Mesodermal cell (in vitro differentiated cells): Measurements from ENCODE around the gene BMP3. TPM values are rescaled to one million over a fixed set of nuclear protein-coding genes. Genes with fewer than 3 reads are reported as not detected.
"Not testable (repeated sequence)": the region's sequence is repeated elsewhere in the genome, so short reads cannot be mapped to it uniquely, and the experiment has no call there.

ENCODE experiments used
- H3K27ac ChIP-seq: 2 replicates; pipeline ENCODE4 v1.7.0; 2013; ENCODE audit warnings: mild to moderate bottlenecking, low read depth, low read length, moderate library complexity; ENCODE audit not compliant: severe bottlenecking
- H3K36me3 ChIP-seq: 2 replicates; pipeline ENCODE4 v1.7.1; 2013; ENCODE audit warnings: mild to moderate bottlenecking, low read length, moderate library complexity; ENCODE audit not compliant: control insufficient read depth, insufficient read depth
- H3K4me1 ChIP-seq: one replicate; pipeline ENCODE4 v1.7.1; 2013; ENCODE audit warnings: mild to moderate bottlenecking, low read length; ENCODE audit not compliant: insufficient read depth, control insufficient read depth, poor library complexity, severe bottlenecking
- H3K4me3 ChIP-seq: 2 replicates; pipeline ENCODE4 v1.7.0; 2013; ENCODE audit warnings: low read length, control low read depth, mild to moderate bottlenecking; ENCODE audit not compliant: insufficient read depth, poor library complexity, severe bottlenecking; ENCODE audit errors: extremely low read depth
- H3K9me3 ChIP-seq: 2 replicates; pipeline ENCODE4 v1.7.1; 2013; ENCODE audit warnings: mild to moderate bottlenecking, low read length, moderate library complexity; ENCODE audit not compliant: control insufficient read depth
- WGBS, 2 experiments: methylation state at CpG; one replicate each; pipeline ENCODE4 v1.1.5; 2013; ENCODE audit warnings: missing lambda C conversion rate in 2 of 2; ENCODE audit not compliant: insufficient coverage in 2 of 2; 5-methylcytosine and 5-hydroxymethylcytosine counted together
- polyA plus RNA-seq, 2 experiments: library from polyadenylated mRNA; stranded (reverse); fragments of 50-300 nt; gene quantifications; one replicate each; pipeline ENCODE4 v1.2.3, GENCODE V29; 2013

BMP3 gene
- not detected for polyA plus RNA-seq (2013, experiment 1 of 2)
- polyA plus RNA-seq (2013, experiment 2 of 2): 0.05 TPM

- WGBS, 2 experiments: 4 to 5% methylated on average over 24 to 36 of the region's 43 CpGs
- peaks cover 7% of the 10 kb centered on the region for H3K4me1 ChIP-seq
- peak within 1 kb of the TSS; percentile 31 for H3K4me3 ChIP-seq
- H3K9me3 ChIP-seq: no peaks in the 10 kb centered on the region
- no peak within 1 kb of the TSS for H3K27ac ChIP-seq
- H3K36me3 ChIP-seq: no peaks in the 10 kb centered on the region
Observed at GRCh38 chr4:81030061-81030980, at the start of gene BMP3. Gene BMP3, plus strand, starts transcription at chr4:81030708. Its CDS starts 577 bp downstream, at chr4:81031285.

GRCh38 chr4:80986011-80986410 is 44.5 kb upstream of the BMP3 start:
- Histone ChIP-seq H3K4me1 (no peaks in the 10 kb centered on the region), H3K9me3 (no peaks in the 10 kb centered on the region), H3K4me3 (no peak overlapping the region), H3K27ac (no peak overlapping the region), H3K36me3 (no peaks in the 10 kb centered on the region)

GRCh38 chr4:80989921-80990544 is 40.5 kb upstream of the BMP3 start:
- WGBS, 2 experiments: 27 to 30% methylated on average over 2 of the region's 2 CpGs
- Histone ChIP-seq H3K4me1 (no peaks in the 10 kb centered on the region), H3K9me3 (no peaks in the 10 kb centered on the region), H3K36me3 (no peaks in the 10 kb centered on the region), H3K27ac (no peak overlapping the region), H3K4me3 (no peak overlapping the region)

- no peaks in the 10 kb centered on the region for H3K9me3 ChIP-seq
- no peak overlapping the region for H3K4me3 ChIP-seq
- no peak overlapping the region for H3K27ac ChIP-seq
- 71 to 100% methylated on average over 2 of the region's 2 CpGs for WGBS, 2 experiments
- no peaks in the 10 kb centered on the region for H3K4me1 ChIP-seq
- no peaks in the 10 kb centered on the region for H3K36me3 ChIP-seq
Observed at GRCh38 chr4:80990851-80991250, 39.7 kb upstream of the BMP3 start.

GRCh38 chr4:80999943-81000342 is 30.6 kb upstream of the BMP3 start:
- no CpG with 5 or more reads among the region's 3 CpGs for WGBS, 2 experiments
- H3K4me1 ChIP-seq: no peaks in the 10 kb centered on the region
- H3K9me3 ChIP-seq: no peaks in the 10 kb centered on the region
- no peaks in the 10 kb centered on the region for H3K36me3 ChIP-seq
- no peak overlapping the region for H3K27ac ChIP-seq
- no peak overlapping the region for H3K4me3 ChIP-seq

GRCh38 chr4:81003597-81004111 is 26.9 kb upstream of the BMP3 start:
- 33 to 60% methylated on average over 1 of the region's 2 CpGs for WGBS, 2 experiments
- Histone ChIP-seq H3K36me3 (no peaks in the 10 kb centered on the region), H3K9me3 (no peaks in the 10 kb centered on the region), H3K27ac (no peak overlapping the region), H3K4me3 (no peak overlapping the region), H3K4me1 (no peaks in the 10 kb centered on the region)

- no peak overlapping the region for H3K27ac ChIP-seq
- no peaks in the 10 kb centered on the region for H3K36me3 ChIP-seq
- no CpG with 5 or more reads among the region's 2 CpGs for WGBS, 2 experiments
- H3K4me3 ChIP-seq: no peak overlapping the region
- H3K9me3 ChIP-seq: no peaks in the 10 kb centered on the region
- no peaks in the 10 kb centered on the region for H3K4me1 ChIP-seq
Observed at GRCh38 chr4:81007417-81007816, 23.1 kb upstream of the BMP3 start.

- not testable (repeated sequence) for H3K4me3 ChIP-seq, H3K9me3 ChIP-seq, H3K27ac ChIP-seq, H3K4me1 ChIP-seq, H3K36me3 ChIP-seq
- 45 to 77% methylated on average over 2 of the region's 2 CpGs for WGBS, 2 experiments
Observed at GRCh38 chr4:81016566-81016965, 13.9 kb upstream of the BMP3 start.

GRCh38 chr4:81019006-81019405 is 11.5 kb upstream of the BMP3 start:
- no peaks in the 10 kb centered on the region for H3K4me1 ChIP-seq
- no peak overlapping the region for H3K4me3 ChIP-seq
- H3K36me3 ChIP-seq: no peaks in the 10 kb centered on the region
- 100% methylated on average over 1 of the region's 1 CpG; no CpG with 5 or more reads in 1 of the 2 experiments for WGBS, 2 experiments
- H3K9me3 ChIP-seq: peaks cover 3% of the 10 kb centered on the region
- no peak overlapping the region for H3K27ac ChIP-seq

GRCh38 chr4:81021142-81021944 is 9.2 kb upstream of the BMP3 start:
- 100% methylated on average over 1 of the region's 5 CpGs; no CpG with 5 or more reads in 1 of the 2 experiments for WGBS, 2 experiments
- H3K4me1 ChIP-seq: no peaks in the 10 kb centered on the region
- H3K27ac ChIP-seq: no peak overlapping the region
- no peaks in the 10 kb centered on the region for H3K9me3 ChIP-seq
- H3K36me3 ChIP-seq: no peaks in the 10 kb centered on the region
- no peak overlapping the region for H3K4me3 ChIP-seq
